WI38 (cell line): ENCODE results near the gene MBD5.

ENCODE experiments used
- H3K4me3 ChIP-seq: 2 replicates; pipeline ENCODE4 v1.5.1; 2011; ENCODE audit warnings: low read depth, mild to moderate bottlenecking, control low read depth, low read length
- TF ChIP-seq, protein P1 (sequence below): IDR thresholded peaks from 2 replicates; pipeline ENCODE4 v1.5.1; 2012; ENCODE audit warnings: low read depth, mild to moderate bottlenecking, control low read depth, low read length

Gene MBD5

DNA sequence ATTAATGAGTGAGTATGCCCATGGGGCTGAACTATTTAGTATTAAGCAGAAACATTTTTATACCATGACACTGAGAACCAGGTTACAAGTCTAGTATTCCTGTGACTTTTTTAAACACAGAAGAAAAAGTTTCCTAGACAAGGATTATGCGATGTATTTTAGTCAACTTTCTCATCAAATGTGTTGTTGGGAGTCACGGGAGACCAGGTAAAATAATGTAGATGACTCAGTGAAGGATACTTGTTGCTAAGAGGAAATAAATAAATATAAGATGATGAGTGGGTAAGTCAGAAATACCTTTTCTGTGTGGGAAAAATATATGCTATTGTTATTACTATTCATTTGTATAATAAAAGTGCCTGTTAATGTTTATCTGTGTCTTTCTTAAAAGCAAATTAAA is 23.4 kb downstream of the MBD5 start:
- no peak overlapping the region for H3K4me3 ChIP-seq
- TF ChIP-seq, protein P1, sequence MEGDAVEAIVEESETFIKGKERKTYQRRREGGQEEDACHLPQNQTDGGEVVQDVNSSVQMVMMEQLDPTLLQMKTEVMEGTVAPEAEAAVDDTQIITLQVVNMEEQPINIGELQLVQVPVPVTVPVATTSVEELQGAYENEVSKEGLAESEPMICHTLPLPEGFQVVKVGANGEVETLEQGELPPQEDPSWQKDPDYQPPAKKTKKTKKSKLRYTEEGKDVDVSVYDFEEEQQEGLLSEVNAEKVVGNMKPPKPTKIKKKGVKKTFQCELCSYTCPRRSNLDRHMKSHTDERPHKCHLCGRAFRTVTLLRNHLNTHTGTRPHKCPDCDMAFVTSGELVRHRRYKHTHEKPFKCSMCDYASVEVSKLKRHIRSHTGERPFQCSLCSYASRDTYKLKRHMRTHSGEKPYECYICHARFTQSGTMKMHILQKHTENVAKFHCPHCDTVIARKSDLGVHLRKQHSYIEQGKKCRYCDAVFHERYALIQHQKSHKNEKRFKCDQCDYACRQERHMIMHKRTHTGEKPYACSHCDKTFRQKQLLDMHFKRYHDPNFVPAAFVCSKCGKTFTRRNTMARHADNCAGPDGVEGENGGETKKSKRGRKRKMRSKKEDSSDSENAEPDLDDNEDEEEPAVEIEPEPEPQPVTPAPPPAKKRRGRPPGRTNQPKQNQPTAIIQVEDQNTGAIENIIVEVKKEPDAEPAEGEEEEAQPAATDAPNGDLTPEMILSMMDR = no peak

- TF ChIP-seq, protein P1 = no peak
- H3K4me3 ChIP-seq = no peak overlapping the region
Observed at GRCh38 chr2:148046802-148047201, 25.9 kb downstream of the MBD5 start.

DNA sequence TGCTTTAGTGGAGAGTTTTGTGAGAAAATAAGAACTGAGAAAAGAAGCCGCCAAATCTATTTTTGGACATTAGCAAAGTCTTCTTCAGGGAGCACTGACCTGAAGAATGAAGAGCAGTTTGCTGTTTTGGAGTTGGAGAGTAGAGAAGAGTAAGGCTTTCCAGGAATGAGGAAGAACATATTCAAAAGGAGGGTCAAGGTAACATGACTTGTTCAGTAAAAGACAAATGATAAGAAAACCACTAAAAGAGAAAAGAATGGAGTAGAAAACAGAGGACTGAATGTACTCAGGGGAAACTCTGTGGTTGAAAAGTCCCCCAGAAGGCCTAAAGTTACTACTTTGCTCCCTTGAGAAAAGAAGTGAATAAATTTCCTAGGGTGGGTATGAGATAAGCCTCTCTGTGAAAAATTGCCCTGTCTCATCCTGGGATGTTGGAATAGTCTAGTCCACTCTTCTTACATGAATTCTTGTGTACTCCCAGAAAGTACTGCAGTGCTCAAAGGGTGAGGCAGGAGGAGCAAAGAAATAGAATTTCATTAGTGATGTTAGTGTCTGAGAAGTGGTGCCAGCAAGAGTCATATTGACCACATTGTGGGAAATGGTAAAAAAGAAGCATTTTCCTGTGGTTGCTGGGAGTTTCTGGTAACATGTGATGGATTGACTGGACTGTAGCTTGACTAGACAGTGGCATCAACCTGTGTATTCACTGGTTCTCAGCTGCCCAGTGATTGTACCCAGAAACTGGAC is 27.8 kb downstream of the MBD5 start:
- H3K4me3 ChIP-seq = no peak overlapping the region
- TF ChIP-seq, protein P1 = no peak

- TF ChIP-seq, protein P1 = no peak
- H3K4me3 ChIP-seq = no peak overlapping the region
Observed at GRCh38 chr2:148049284-148049683, 28.4 kb downstream of the MBD5 start.

DNA sequence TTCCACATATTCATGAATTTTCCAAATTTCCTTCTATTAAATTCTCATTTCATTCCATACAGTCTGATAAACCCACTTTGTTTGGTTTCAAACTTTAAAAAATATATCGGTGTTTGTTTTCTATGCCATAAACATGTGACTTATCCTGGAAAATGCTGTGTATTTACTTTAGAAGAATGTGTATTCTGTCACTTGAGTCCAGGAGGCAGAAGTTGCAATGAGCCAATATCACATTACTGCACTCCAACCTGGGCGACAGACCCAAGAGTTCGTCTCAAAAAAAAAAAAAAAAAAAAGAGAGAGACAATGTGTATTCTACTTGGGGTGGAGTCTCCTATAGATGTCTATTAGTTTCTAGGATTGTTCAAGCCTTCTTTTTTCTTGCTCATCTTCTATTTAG is 31.8 kb downstream of the MBD5 start:
- no peak overlapping the region for H3K4me3 ChIP-seq
- TF ChIP-seq, protein P1 = no peak

DNA sequence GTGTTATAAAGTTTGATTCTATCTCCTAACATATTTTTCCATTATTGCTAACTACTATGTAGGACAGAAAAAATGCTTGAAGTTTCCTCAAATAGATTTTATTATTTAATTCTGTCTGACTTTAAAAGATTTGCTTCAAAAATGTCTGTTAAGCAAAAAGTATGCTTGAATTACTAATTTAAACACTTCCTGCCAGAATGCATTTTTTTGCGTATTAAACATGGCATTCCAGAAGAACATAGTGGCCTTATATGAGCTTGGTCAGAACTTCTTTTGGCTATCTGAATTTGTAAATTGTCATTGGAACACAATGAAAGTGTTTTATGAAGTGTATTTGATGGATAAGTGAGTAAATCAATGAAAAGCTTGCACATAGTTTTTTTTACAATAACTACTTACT is 37.8 kb downstream of the MBD5 start:
- H3K4me3 ChIP-seq = no peak overlapping the region
- TF ChIP-seq, protein P1 = no peak

DNA sequence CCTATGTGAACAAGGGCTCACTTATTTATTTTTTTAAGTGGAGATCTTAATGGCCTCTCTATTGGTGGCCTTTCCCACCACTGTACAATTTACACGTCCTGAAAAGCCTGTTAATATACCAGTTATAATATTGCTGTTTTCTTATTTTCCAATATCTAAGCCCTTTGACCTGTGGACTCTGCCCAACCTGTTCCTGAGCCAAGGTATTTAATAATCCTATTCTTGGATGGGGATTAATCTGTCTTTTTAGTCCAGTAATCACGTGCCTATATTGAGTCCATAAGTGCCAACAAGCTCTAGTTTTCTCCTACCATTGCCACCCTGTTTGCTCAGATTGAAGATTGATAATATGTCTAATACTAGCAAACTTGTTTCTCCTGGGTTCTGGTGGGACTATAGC is 42.7 kb downstream of the MBD5 start:
- TF ChIP-seq, protein P1 = no peak
- no peak overlapping the region for H3K4me3 ChIP-seq
